Retinal pigment epithelial cell (primary cell): ENCODE results near the gene MYO3A.
A peak's percentile ranks its signal among the peaks of the same experiment; 100 is the strongest.
"Not testable (repeated sequence)": the region's sequence is repeated elsewhere in the genome, so short reads cannot be mapped to it uniquely, and the experiment has no call there.

ENCODE experiments used
- DNase-seq: peaks from one replicate; pipeline ENCODE4 v3.0.0-alpha.2; 2010; ENCODE audit warnings: low read depth
- H3K4me3 ChIP-seq: 2 replicates; pipeline ENCODE4 v1.5.1; 2011; ENCODE audit warnings: mild to moderate bottlenecking, low read length, control low read depth, moderate library complexity
- CTCF ChIP-seq: conservative IDR thresholded peaks from 2 replicates; pipeline ENCODE4 v1.5.1; 2011; ENCODE audit warnings: low read depth, low read length, control low read depth, inconsistent platforms

The MYO3A gene

GRCh38 chr10:26081459-26081858, 147.4 kb downstream of the MYO3A start:
- H3K4me3 ChIP-seq, result no peak overlapping the region
- no peak for TF ChIP-seq CTCF
- no peak for DNase-seq

DNA sequence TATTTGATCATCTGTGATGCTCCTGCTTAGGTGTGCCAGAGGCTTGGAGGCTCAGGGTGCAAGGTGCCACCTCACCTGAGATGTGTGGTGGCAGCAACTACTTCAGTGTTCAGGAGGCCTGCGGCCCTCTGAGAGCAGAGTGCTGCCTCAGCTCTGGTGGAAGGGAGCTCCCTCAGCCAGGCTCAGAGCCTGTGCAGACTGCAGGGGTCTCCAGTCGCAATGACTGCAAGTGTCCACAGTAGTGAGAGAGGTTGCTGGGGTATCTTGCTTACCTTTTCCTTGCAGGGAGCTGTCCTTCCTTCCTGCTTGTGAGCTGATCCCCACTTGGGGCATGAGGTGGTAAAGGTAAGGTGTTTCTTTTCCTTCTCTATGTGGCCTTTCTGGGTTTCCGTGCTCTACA, 151.5 kb downstream of the MYO3A start:
- no peak for DNase-seq
- no peak for TF ChIP-seq CTCF
- H3K4me3 ChIP-seq, result no peak overlapping the region

DNA sequence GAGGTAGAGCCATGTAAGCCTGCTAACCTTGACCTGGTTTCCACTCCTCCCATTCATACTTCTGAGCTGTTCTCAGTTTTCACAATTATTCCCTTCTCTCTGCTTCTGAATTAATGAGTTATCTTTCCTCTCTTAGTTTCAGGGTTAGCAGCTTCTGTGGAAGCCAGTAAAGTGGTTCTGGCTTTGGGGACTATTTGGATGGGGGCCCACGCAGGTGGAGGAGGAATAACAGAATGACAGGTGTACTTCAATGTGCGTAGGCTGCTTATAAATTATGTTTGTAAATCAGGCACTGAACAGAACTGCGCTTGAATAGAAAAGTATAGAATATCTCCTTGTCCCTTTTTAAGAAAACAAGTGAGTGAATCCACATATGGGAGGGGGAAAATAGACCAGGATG, 153.6 kb downstream of the MYO3A start:
- no peak overlapping the region for H3K4me3 ChIP-seq
- no peak for DNase-seq
- TF ChIP-seq CTCF, result no peak

DNA sequence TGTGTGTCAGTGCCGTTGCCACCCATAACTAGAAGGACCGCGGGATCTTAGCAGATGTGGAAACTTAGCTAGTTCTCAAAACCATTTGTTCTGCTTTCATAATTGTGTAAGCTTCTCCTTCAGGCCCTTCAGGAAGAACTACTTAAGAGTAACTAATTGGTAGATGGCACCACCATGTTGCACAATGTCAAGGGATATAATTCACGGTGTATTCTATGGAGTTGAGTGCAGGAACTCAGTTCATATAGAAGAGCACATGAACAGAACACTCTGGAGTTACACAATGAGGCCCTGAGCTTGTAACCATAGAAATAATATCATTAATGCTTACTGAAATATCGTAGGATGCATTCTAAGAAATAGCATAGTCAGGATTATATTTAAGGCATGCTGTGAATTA, 156.0 kb downstream of the MYO3A start:
- no peak for DNase-seq
- no peak overlapping the region for H3K4me3 ChIP-seq
- no peak for TF ChIP-seq CTCF

DNA sequence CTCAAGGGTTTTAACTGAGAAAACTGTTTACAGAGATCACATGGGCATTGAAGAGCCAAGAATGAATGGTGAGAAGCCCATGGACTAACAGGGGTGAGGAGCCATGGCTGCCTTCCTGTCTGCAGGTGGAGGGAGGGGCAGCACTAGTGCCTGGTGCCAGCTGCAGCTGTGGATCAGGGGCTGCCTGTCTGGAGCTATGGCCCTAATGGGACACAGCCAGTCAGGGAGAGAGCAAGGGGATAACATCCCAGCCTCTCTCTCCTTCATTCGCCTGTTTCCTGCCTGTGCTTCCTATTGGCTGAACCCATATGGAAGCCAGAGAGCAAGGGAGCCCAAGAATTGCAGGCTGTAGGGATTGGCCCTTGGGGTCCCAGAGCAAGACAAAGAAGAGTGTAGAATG, 156.7 kb downstream of the MYO3A start:
- no peak overlapping the region for H3K4me3 ChIP-seq
- no peak for TF ChIP-seq CTCF
- no peak for DNase-seq

GRCh38 chr10:26093229-26093628, 159.2 kb downstream of the MYO3A start:
- DNase-seq, result no peak
- TF ChIP-seq CTCF, result no peak

DNA sequence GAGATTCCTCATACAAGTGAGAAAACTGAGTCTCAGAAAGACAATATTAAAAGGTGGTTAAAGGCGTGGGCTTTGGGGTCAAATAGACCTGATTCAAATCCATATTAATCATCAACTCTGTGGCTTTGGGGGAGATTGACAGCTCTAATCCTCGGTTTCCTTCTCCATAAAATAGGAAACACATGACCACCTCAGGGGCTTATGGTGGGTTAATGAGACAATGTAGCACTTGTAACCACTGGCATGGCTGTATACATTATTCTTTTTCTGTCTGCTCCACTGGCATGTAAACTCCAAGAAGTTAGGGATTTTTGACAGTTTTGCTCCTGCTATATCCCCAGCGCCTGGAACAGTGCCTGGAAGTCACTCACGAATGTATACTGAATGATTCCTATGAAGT, 161.8 kb downstream of the MYO3A start:
- no peak for TF ChIP-seq CTCF
- H3K4me3 ChIP-seq, result no peak overlapping the region
- peak; percentile 86 for DNase-seq

More at GRCh38 chr10:26093229-26093628, 159.2 kb downstream of the MYO3A start:
- no peak overlapping the region for H3K4me3 ChIP-seq

GRCh38 chr10:26097549-26097948, 163.5 kb downstream of the MYO3A start:
- H3K4me3 ChIP-seq, DNase-seq: not testable (repeated sequence)
